AG04450 (cell line): ENCODE measurements around the gene DHX32. TPM values are rescaled to one million over a fixed set of nuclear protein-coding genes. Genes with fewer than 3 reads are reported as not detected.

Source experiments
- CTCF ChIA-PET: fragments of 300-600, 350-600 bp; formaldehyde crosslinking; extraction: SDS; loops from one replicate; lab custom pipeline; 2022; ENCODE audit warnings: antibody characterized with exemption, inconsistent platforms; lab: Charles Lee
- POLR2A ChIA-PET: fragments of 350-600 bp; formaldehyde crosslinking; extraction: SDS; loops from one replicate; lab custom pipeline; 2021; ENCODE audit warnings: antibody characterized with exemption, inconsistent platforms; lab: Yijun Ruan, JAX
- DNase-seq: peaks from one replicate; pipeline ENCODE4 v3.0.0-alpha.2; 2011; ENCODE audit warnings: low read depth, low spot score
- H3K27ac ChIP-seq: one replicate; pipeline ENCODE4 v1.5.1; 2012; ENCODE audit warnings: low read depth, low read length, control low read depth
- H3K27me3 ChIP-seq: one replicate; pipeline ENCODE4 v1.6.0; 2012; ENCODE audit warnings: low read length; ENCODE audit not compliant: control insufficient read depth, insufficient read depth
- H3K4me3 ChIP-seq: 2 replicates; pipeline ENCODE4 v1.5.1; 2011; ENCODE audit warnings: mild to moderate bottlenecking, low read depth, low read length, control low read depth
- H3K9me3 ChIP-seq: 2 replicates; pipeline ENCODE4 v1.5.1; 2012; ENCODE audit warnings: low read length; ENCODE audit not compliant: control insufficient read depth, insufficient read depth
- polyA plus RNA-seq: library from polyadenylated mRNA; depleted of rRNA; stranded (reverse); fragments of >200 nt; gene quantifications from 2 replicates; pipeline ENCODE4 v1.2.3, GENCODE V29; 2011
- TF ChIP-seq, protein P1 (sequence below): IDR thresholded peaks from 2 replicates; pipeline ENCODE4 v1.5.1; 2011; ENCODE audit warnings: low read depth, low read length, control low read depth, inconsistent platforms

DHX32 gene
- polyA plus RNA-seq, 1 experiment = 30.8 TPM

DNA sequence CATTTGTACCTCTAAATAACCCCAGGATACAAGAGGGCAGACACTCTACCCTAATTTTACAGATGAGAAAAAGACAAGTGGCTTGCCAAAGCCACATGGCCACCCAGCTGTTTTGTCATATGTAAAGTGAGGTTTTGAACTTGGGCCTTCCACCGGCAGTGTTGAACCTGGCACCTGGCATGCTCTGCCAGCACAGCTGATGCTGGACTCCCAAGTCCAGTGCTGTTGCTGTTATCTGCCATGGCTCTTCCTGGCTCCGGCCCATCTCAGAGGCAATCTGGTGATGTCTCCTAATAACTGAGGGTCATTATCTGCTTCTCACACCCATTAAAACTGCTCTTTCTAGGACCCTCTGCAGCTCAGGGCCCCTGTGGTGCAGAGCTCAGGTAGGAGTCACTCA is 32.7 kb downstream of the DHX32 start:
- Histone ChIP-seq H3K27ac (no peak overlapping the region), H3K27me3 (no peaks in the 10 kb centered on the region), H3K4me3 (no peak overlapping the region), H3K9me3 (no peaks in the 10 kb centered on the region)
- TF ChIP-seq, protein P1, sequence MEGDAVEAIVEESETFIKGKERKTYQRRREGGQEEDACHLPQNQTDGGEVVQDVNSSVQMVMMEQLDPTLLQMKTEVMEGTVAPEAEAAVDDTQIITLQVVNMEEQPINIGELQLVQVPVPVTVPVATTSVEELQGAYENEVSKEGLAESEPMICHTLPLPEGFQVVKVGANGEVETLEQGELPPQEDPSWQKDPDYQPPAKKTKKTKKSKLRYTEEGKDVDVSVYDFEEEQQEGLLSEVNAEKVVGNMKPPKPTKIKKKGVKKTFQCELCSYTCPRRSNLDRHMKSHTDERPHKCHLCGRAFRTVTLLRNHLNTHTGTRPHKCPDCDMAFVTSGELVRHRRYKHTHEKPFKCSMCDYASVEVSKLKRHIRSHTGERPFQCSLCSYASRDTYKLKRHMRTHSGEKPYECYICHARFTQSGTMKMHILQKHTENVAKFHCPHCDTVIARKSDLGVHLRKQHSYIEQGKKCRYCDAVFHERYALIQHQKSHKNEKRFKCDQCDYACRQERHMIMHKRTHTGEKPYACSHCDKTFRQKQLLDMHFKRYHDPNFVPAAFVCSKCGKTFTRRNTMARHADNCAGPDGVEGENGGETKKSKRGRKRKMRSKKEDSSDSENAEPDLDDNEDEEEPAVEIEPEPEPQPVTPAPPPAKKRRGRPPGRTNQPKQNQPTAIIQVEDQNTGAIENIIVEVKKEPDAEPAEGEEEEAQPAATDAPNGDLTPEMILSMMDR = no peak
- ChIA-PET POLR2A (no interaction called here), CTCF (no interaction called here)
- DNase-seq = no peak

DNA sequence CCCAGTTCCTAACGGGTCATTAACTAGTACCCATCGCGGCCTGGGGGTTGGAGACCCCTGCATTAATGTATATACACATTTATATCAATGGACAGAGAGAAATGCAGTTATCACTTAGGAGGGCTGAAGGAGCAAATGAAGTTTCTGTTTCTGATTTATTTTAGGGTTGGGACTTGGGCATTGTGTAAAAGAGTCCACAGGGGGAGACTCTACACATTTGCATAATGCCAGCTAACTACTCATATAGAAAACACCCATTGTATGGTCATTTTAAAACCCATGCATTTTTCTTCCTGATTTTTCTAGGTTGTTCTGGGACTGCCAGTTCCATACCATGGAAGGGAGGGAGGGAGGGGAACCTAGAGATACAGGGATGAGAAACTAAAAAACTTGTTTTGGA is 34.2 kb downstream of the DHX32 start:
- CTCF ChIA-PET = no interaction called here
- POLR2A ChIA-PET = no interaction called here

DNA sequence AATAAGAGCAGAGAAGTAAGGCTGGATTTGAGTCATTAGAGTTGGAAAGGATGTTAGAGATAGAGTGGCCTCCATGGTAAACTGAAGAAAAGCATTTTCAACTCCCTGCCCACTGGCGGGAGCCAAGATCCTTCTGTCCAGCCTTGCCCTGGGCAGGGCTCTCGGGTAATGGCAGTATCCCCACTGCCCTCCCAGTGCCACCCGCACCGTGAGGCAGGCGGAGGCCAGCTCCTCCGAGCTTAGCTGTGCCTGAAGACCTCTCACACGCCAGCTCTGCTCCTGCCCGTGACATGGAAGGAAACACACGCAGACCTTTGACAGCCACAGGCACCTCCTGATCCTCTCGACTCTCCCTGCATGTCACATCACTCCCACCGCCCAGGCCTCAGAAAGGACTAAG is 35.5 kb downstream of the DHX32 start:
- Histone ChIP-seq H3K27ac (no peak overlapping the region), H3K4me3 (no peak overlapping the region), H3K9me3 (no peaks in the 10 kb centered on the region), H3K27me3 (no peaks in the 10 kb centered on the region)
- ChIA-PET CTCF (interaction anchor here (1.0 kb wide), 1 partner anchor 23 kb away, joined by 4 read pairs; no protein-coding TSS in a partner anchor), POLR2A (no interaction called here)
- TF ChIP-seq, protein P1 = no peak
- DNase-seq = no peak

More for the DNA sequence above, 34.2 kb downstream of the DHX32 start:
- TF ChIP-seq, protein P1 = no peak
- H3K27me3 ChIP-seq = no peaks in the 10 kb centered on the region
- H3K27ac ChIP-seq = no peak overlapping the region
- H3K9me3 ChIP-seq = no peaks in the 10 kb centered on the region
- no peak overlapping the region for H3K4me3 ChIP-seq
- DNase-seq = no peak

DNA sequence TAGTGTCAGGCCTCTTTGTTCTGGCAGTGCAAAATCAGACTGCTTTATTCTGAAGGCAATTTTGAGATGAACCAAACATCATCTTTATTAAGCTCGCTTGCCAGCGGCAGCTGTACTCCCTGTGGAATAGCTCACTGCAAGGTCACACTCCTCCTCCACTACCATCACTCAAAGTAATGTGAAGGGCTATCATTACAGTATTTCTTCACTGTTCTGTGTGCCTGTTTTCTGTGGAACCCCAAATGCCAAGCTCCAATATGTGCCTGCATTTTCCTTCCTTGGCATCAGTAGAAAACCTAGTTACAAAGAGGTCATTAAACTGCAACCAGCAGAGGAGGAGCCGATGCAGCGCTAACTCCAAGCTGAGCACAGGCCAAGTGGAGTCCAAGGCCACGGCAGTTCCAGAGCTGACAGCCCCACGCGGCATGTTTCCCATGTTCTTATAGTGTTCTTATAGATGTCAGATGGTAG is 36.3 kb downstream of the DHX32 start:
- Histone ChIP-seq H3K27me3 (no peaks in the 10 kb centered on the region), H3K27ac (no peak overlapping the region), H3K9me3 (no peaks in the 10 kb centered on the region), H3K4me3 (no peak overlapping the region)
- ChIA-PET CTCF (no interaction called here), POLR2A (no interaction called here)
- TF ChIP-seq, protein P1 = no peak
- no peak for DNase-seq

DNA sequence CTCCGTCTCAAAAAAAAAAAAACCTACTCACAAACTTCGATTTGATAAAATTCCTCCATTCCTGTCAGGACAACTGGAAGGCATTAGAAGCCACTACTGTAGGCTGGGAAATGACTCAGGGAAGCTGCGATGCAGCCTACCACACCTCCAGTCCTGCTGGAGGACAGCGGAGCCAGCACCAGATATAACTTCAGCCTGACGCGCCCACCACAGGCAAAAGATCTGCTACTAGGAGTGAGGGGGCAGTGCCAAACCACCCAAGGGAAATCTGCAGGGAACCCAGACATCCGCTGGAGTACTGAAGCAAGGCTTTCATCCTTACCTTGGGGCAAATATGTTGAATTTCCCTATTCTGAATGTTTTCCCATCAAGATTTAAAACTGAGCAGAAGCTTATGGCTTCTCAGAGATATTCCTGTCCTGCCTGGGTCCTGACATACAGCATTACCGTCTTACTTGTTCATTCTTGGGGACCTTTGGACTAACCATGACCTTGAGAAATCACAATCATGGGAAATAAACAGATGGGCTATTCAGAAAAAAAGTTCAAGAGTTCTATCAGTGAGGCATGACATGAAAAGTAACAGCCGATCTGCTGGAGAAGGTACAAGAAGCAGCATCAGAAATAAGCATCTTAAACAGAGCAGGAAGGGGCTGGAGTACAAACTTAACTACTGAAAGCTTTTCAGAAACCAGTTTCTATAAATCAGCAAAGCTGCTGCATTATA is 37.3 kb downstream of the DHX32 start:
- TF ChIP-seq, protein P1 = no peak
- H3K9me3 ChIP-seq = no peaks in the 10 kb centered on the region
- H3K27ac ChIP-seq = no peak overlapping the region
- DNase-seq = no peak
- CTCF ChIA-PET = no interaction called here
- POLR2A ChIA-PET = no interaction called here
- no peak overlapping the region for H3K4me3 ChIP-seq
- no peaks in the 10 kb centered on the region for H3K27me3 ChIP-seq
